Vagina (tissue), 2 donors: ENCODE results near the gene GBP3. TPM values are rescaled to one million over a fixed set of nuclear protein-coding genes. Genes with fewer than 3 reads are reported as not detected.

Experiments used
- DNase-seq, 2 donors: peaks; one replicate each; pipeline ENCODE4 v3.0.0-alpha.2; 2017; ENCODE audit errors: extremely low spot score in 2 of 2
- H3K27ac ChIP-seq: fragments of 200-600 bp; sonication (generic); one replicate; pipeline ENCODE4 v1.5.1; 2019
- H3K27me3 ChIP-seq: fragments of 200-600 bp; sonication (generic); one replicate; pipeline ENCODE4 v1.5.1; 2019
- H3K36me3 ChIP-seq, 2 donors: fragments of 200-600 bp; sonication (generic); one replicate each; pipeline ENCODE4 v1.5.1; 2017 to 2019
- H3K4me1 ChIP-seq: fragments of 200-600 bp; sonication (generic); one replicate; pipeline ENCODE4 v1.5.1; 2019
- H3K4me3 ChIP-seq, 2 donors: fragments of 200-600 bp; sonication (generic); 1 replicate in 1 of 2; 2 replicates in 1 of 2; pipeline ENCODE4 v1.5.1; 2016 to 2019
- H3K9me3 ChIP-seq: fragments of 200-600 bp; sonication (generic); one replicate; pipeline ENCODE4 v1.5.1; 2019
- CTCF ChIP-seq, 3 experiments: fragments of 450-650 bp in 2 of 3; fragments of 200-600 bp in 1 of 3; sonication (generic) in 1 of 3; IDR thresholded peaks; one replicate each; pipeline ENCODE4 v1.5.1; 2017 to 2019; ENCODE audit warnings: antibody characterized with exemption in 3 of 3, mild to moderate bottlenecking in 2 of 3, moderate library complexity in 2 of 3
- POLR2A ChIP-seq, 2 donors: fragments of 450-650 bp; IDR thresholded peaks; one replicate each; pipeline ENCODE4 v1.6.1; 2017; ENCODE audit warnings: antibody characterized with exemption in 2 of 2, mild to moderate bottlenecking in 2 of 2, moderate library complexity in 2 of 2
- POLR2AphosphoS5 ChIP-seq, 2 donors: sonication (generic); formaldehyde crosslinking; IDR thresholded peaks; one replicate each; pipeline ENCODE4 v1.9.0; 2017; ENCODE audit warnings: antibody characterized with exemption in 2 of 2, mild to moderate bottlenecking in 2 of 2, low read depth in 1 of 2; ENCODE audit not compliant: insufficient read depth in 1 of 2
- intact Hi-C: fragments of 100-400 bp; cut with DNase I; formaldehyde crosslinking; loops from one replicate; pipeline ENCODE4 v1.15.1; 2023
- total RNA-seq: library from RNA; depleted of rRNA; stranded (reverse); fragments of >200 nt; gene quantifications from one replicate; pipeline ENCODE4 v1.2.3, GENCODE V29; 2016

Gene GBP3
- total RNA-seq, 1 donor from 2014 or later, result 6.9 TPM

- Histone ChIP-seq H3K27me3 (no peaks in the 10 kb centered on the region), H3K27ac (no peak overlapping the region), H3K4me1 (peaks cover 3% of the 10 kb centered on the region), H3K36me3 (no peaks in the 10 kb centered on the region), H3K9me3 (no peaks in the 10 kb centered on the region), H3K4me3 (no peak overlapping the region)
- intact Hi-C loops, result loop anchor here (5.0 kb wide), 1 partner anchor 359 kb away; no protein-coding TSS in a partner anchor
- TF ChIP-seq POLR2AphosphoS5 (IDR thresholded peaks at IDR 0.05; ENCODE audit: insufficient read depth in 1 of 2, low read depth in 1 of 2) (peak in 1 of 2 donors; percentile 29), POLR2A (IDR thresholded peaks at IDR 0.05) (no peak), CTCF (IDR thresholded peaks at IDR 0.05) (peak; percentile 21 to 74 (median 39))
- DNase-seq, result no peak
Measured at GRCh38 chr1:88998716-88999115, 23.9 kb downstream of the GBP3 start.

DNA sequence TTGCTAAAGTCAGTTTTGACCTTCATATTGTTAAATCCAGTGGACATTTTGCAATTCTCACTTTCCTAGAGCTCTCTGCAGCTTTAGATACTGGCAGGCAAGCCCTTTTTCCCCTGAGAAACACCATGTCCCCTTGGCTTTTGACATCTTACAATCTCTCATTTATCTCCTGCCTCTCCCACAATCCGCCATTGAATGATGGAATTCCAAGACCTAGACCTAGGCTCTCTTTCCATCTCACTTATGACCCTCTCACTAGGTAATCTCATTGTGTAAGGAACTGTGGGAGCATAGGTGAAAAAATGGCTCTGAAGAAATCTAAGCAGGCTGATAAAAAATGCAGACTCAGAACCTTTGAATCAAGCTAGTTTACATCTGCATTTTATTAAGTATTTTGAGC is 32.2 kb downstream of the GBP3 start:
- intact Hi-C loops, result no loop called here
- H3K4me1 ChIP-seq, result peaks cover 41% of the 10 kb centered on the region
- no peak overlapping the region for H3K27ac ChIP-seq

GRCh38 chr1:88985692-88986091 is 37.0 kb downstream of the GBP3 start:
- H3K4me1 ChIP-seq, result peaks cover 45% of the 10 kb centered on the region
- peak overlapping the region; percentile 68 for H3K27ac ChIP-seq
- no peak overlapping the region for H3K4me3 ChIP-seq
- H3K9me3 ChIP-seq, result no peaks in the 10 kb centered on the region
- H3K27me3 ChIP-seq, result no peaks in the 10 kb centered on the region
- intact Hi-C loops, result no loop called here
- no peak for DNase-seq
- TF ChIP-seq POLR2AphosphoS5 (IDR thresholded peaks at IDR 0.05; ENCODE audit: insufficient read depth in 1 of 2, low read depth in 1 of 2) (no peak), POLR2A (IDR thresholded peaks at IDR 0.05) (no peak), CTCF (IDR thresholded peaks at IDR 0.05) (no peak)
- H3K36me3 ChIP-seq, result peaks cover 0 to 15% of the 10 kb centered on the region in 2 donors

More for the DNA sequence above, 32.2 kb downstream of the GBP3 start:
- peaks cover 0 to 10% of the 10 kb centered on the region in 2 donors for H3K36me3 ChIP-seq
- TF ChIP-seq POLR2AphosphoS5 (IDR thresholded peaks at IDR 0.05; ENCODE audit: insufficient read depth in 1 of 2, low read depth in 1 of 2) (no peak), POLR2A (IDR thresholded peaks at IDR 0.05) (no peak), CTCF (IDR thresholded peaks at IDR 0.05) (no peak)
- H3K4me3 ChIP-seq, result no peak overlapping the region
- no peak for DNase-seq
- no peaks in the 10 kb centered on the region for H3K27me3 ChIP-seq
- H3K9me3 ChIP-seq, result no peaks in the 10 kb centered on the region

GRCh38 chr1:88985032-88985431 is 37.6 kb downstream of the GBP3 start:
- Histone ChIP-seq H3K4me1 (peaks cover 47% of the 10 kb centered on the region), H3K27me3 (no peaks in the 10 kb centered on the region), H3K27ac (peak overlapping the region; percentile 68), H3K9me3 (no peaks in the 10 kb centered on the region), H3K36me3 (peaks cover 0 to 15% of the 10 kb centered on the region in 2 donors), H3K4me3 (no peak overlapping the region)
- intact Hi-C loops, result no loop called here
- TF ChIP-seq CTCF (IDR thresholded peaks at IDR 0.05) (no peak), POLR2AphosphoS5 (IDR thresholded peaks at IDR 0.05; ENCODE audit: insufficient read depth in 1 of 2, low read depth in 1 of 2) (no peak), POLR2A (IDR thresholded peaks at IDR 0.05) (no peak)
- DNase-seq, result no peak

- no peak for TF ChIP-seq CTCF (IDR thresholded peaks at IDR 0.05)
- no peak for TF ChIP-seq POLR2A (IDR thresholded peaks at IDR 0.05)
- no peak for TF ChIP-seq POLR2AphosphoS5 (IDR thresholded peaks at IDR 0.05; ENCODE audit: insufficient read depth in 1 of 2, low read depth in 1 of 2)
- no peaks in the 10 kb centered on the region for H3K27me3 ChIP-seq
- H3K4me1 ChIP-seq, result peaks cover 47% of the 10 kb centered on the region
- no peak for DNase-seq
- no peaks in the 10 kb centered on the region for H3K9me3 ChIP-seq
- intact Hi-C loops, result no loop called here
- peaks cover 0 to 19% of the 10 kb centered on the region in 2 donors for H3K36me3 ChIP-seq
- peak overlapping the region; percentile 68 for H3K27ac ChIP-seq
- no peak overlapping the region for H3K4me3 ChIP-seq
Measured at GRCh38 chr1:88984569-88984968, 38.1 kb downstream of the GBP3 start.
